NK-92 treated with Interleukin-12 subunit alpha and Interleukin-12 subunit beta, amount 100 ng/mL, for 24 hours (cell line): ENCODE measurements around the gene KRTAP5-11.
"Not testable (repeated sequence)": the region's sequence is repeated elsewhere in the genome, so short reads cannot be mapped to it uniquely, and the experiment has no call there.

ENCODE experiments used
- DNase-seq: peaks from one replicate; lab custom pipeline; 2025; lab: John Stamatoyannopoulos, UW

Gene KRTAP5-11

DNA sequence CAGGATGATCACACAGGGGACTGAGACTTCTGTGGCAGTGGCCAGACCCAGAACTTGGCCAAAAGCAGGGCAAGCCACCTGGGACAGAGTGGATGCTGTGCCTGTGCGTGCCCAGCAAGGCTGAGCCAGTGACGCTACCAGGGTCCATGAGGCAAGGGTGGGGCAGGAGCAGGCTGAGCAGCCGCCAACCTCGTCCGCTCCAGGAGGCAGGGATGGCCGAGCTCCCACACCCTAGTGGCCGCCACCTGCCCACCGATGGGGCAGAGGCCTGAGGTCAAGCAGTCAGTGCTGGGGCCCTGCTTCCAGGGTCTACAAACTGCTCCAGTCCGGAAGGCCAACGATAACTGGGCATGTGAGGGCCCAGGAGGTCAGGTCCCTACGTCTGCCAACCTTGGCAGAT, 27.2 kb downstream of the KRTAP5-11 start:
- no peak for DNase-seq

DNA sequence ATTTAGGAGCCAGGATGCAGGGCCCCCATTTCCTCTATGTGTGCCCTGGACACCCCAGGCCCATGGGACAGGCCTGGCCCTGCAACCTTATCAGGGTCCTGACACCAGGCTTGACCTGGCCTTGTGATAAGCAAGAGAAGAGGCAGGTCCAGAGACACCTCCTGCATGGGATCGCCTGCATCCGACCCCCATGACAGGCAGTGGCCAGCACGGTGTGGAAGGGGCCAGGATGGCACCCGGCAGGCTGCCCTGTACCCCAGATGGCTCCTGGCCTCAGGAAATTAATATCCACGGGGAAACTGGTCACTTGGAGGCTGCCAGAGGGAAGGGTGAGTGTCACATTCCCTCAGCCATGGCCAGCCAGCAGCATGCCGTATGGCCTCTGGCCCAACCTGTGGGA, 27.7 kb downstream of the KRTAP5-11 start:
- no peak for DNase-seq

- DNase-seq, result no peak
These were observed 31.0 kb downstream of the KRTAP5-11 start for GRCh38 chr11:71551711-71552110.

GRCh38 chr11:71548716-71549151, 33.9 kb downstream of the KRTAP5-11 start:
- DNase-seq, result no peak

GRCh38 chr11:71548120-71548519, 34.6 kb downstream of the KRTAP5-11 start, which contains the start of gene KRTAP5-9:
TSS of gene KRTAP5-9 (plus strand) at chr11:71548420. CDS start at chr11:71548658, 238 bp downstream.
- no peak for DNase-seq

GRCh38 chr11:71545405-71545966, 37.2 kb downstream of the KRTAP5-11 start:
- DNase-seq, result no peak

GRCh38 chr11:71544525-71545214, 38.0 kb downstream of the KRTAP5-11 start:
- no peak for DNase-seq

- DNase-seq, result no peak
These were observed 38.8 kb downstream of the KRTAP5-11 start for GRCh38 chr11:71543866-71544265.

- no peak for DNase-seq
These were observed 39.5 kb downstream of the KRTAP5-11 start for GRCh38 chr11:71542879-71543777.

DNA sequence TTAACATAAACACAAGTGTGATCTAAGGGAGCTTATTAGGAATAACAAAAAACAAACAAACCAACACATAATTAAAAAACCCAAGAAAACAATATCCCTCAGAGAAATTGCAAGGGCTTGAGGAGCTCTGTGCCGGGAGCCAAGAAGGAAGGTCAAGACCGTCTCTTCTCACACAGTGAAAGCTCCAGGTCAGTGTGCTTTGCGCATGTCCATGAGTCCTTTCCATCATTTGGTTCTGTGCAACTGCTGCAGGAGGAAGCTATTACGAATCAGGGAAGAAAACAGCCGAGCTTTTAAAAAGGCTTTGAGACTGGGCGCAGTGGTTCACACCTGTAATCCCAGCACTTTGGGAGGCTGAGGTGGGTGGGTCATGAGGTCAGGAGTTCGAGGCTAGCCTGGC, 40.3 kb downstream of the KRTAP5-11 start:
- no peak for DNase-seq

DNA sequence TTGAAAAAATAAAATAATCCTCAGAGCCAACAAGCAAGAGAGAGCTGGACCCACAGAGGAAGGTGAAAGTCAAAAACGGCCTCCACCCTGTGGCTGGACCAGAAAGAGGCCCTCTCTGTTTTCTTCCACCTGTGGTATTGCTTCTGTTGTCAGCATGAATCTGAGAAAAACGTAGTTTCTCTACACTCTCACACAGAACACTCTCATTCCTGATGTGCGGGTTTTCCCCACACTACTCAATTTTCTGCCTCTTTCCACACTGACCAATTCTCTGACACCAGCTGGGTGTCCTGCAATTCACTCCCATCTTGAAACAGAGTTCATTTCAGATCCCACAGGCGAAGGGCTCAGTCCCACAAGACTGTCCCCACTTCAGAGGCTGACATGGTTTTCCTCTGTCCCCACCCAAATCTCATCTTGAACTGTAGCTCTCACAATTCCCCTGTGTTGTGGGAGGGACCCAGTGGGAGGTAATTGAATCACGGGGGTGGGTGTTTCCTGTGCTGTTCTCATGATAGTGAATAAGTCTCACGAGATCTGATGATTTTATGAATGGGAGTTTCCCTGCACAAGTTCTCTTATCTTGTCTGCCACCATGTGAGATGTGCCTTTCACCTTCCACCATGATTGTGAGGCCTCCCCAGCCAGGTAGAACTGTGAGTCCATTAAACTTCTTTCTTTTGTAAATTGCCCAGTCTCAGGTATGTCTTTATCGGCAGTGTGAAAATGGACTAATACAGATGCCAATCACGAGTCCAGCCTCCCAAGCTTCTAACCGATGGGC, 42.0 kb downstream of the KRTAP5-11 start:
- DNase-seq, result not testable (repeated sequence)

DNA sequence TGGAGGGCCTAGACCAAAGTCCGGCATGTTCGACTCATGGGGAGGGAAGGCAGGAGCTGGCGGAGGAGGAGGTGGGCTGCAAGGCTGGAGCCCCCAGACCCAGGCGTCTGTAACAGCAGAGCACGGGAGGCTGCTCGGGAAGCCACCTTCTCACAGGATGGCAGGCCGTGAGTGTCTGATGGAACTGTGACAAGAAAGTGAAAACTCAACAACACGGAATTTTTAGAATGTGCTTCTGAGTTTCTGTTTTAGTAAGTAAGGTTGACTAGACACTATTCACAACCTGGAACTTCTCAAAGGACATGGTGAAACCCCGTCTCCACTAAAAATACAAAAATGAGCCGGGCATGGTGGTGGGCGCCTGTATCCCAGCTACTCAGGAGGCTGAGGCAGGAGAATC, 42.7 kb downstream of the KRTAP5-11 start:
- not testable (repeated sequence) for DNase-seq

GRCh38 chr11:71539017-71539416, 43.7 kb downstream of the KRTAP5-11 start:
- DNase-seq, result no peak

DNA sequence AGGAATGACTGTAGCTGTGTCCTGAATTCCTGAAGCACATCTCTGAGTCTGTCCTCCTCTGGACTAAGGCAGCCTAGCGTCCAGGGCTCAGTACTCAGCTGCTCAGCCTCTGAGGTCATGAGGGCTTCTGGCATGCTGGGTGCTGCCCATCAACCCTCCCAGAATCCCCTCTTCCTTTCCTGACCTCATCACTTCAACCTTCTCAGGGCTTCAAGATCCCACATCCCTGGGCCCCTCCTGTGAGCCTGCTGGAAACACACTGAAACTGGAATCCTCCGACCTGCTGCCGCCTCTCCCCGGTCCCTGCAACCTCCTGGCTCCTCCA, 44.0 kb downstream of the KRTAP5-11 start:
- no peak for DNase-seq

- DNase-seq, result not testable (repeated sequence)
These were observed 44.6 kb downstream of the KRTAP5-11 start, which contains the start of gene KRTAP5-8 for GRCh38 chr11:71537977-71538665. TSS of gene KRTAP5-8 (plus strand) at chr11:71538025. CDS start at chr11:71538056, 31 bp downstream.

GRCh38 chr11:71537537-71537936, 45.1 kb downstream of the KRTAP5-11 start:
- no peak for DNase-seq

DNA sequence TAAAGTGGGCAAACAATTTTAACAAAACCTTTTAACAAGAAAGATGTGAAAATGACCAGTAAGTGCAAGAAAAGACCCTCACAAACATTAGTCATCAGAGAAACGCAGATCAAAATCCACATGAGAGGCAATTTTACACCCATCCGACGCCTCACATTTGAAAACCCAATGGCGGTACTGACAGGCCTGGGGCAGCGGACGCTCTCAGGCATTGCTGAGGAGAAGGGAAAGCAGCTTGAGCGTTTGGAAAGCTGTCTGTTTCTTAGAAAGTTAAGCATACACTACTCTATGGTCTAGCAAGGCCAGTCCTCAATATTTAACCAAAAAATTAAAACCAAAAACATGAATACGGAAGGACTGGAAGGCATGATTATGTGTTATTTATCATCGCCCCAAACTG, 46.9 kb downstream of the KRTAP5-11 start:
- no peak for DNase-seq

DNA sequence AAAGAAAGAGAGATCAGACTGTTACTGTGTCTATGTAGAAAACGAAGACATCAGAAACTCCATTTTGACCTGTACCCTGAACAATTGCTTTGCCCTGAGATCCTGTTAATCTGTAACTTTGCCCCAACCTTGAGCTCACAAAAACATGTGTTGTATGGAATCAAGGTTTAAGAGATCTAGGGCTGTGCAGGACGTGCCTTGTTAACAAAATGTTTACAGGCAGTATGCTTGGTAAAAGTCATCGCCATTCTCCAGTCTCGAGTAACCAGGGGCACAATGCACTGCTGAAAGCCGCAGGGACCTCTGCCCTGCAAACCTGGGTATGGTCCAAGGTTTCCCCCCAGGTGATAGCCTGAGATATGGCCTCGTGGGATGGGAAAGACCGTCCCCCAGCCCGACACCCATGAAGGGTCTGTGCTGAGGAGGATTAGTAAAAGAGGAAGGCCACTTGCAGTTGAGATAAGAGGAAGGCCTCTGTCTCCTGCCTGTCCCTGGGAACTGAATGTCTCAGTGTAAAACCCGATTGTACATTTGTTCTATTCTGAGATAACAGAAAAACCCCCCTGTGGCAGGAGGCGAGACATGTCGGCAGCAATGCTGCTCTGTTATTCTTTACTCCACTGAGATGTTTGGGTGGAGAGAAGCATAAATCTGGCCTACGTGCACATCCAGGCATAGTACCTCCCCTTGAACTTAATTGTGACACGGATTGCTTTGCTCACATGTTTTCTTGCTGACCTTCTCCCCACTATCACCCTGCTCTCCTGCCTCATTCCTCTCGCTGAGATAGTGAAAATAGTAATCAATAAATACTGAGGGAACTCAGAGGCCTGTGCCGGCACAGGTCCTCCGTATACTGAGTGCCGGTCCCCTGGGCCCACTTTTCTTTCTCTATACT, 47.7 kb downstream of the KRTAP5-11 start:
- not testable (repeated sequence) for DNase-seq

DNA sequence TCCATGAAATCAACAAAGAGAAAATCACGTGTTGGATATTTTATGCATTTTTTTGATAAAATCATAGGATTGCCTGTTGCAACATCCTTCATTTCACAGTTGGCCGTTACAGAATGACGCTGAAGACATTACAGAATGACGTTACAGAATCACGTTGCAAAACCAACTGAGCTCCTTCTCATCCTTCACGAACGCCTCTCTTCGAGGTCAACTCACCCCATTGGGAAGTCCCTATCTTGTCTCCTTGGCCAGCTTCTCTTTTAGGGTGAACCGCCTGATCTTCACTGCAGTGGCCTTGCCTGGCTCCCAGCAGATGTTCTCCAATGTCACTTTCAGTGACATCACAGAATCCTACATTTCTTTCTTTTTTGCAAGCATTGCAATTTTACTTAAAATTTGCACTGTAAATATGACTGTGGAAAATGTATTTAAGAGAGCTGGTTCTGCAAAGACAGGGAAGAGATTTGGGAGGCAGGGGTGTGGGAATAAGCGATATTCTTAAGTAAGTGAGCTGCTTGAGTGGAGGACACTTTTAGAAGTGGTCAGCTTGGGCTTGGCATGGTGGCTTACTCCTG, 50.6 kb downstream of the KRTAP5-11 start:
- DNase-seq, result no peak
